GM23248 (cell line): ENCODE results near the gene AFAP1L1.

ENCODE experiments used
- EZH2 ChIP-seq: fragments of 200-600 bp; sonication (generic); IDR thresholded peaks from 2 replicates; pipeline ENCODE4 v1.6.1; 2018; ENCODE audit warnings: antibody characterized with exemption, mild to moderate bottlenecking; ENCODE audit not compliant: insufficient read depth, poor library complexity, severe bottlenecking
- EZH2phosphoT487 ChIP-seq: fragments of 200-600 bp; sonication (generic); IDR thresholded peaks from 2 replicates; pipeline ENCODE4 v1.6.1; 2018; ENCODE audit warnings: antibody characterized with exemption, moderate library complexity, mild to moderate bottlenecking, low read depth; ENCODE audit not compliant: insufficient read depth

DNA sequence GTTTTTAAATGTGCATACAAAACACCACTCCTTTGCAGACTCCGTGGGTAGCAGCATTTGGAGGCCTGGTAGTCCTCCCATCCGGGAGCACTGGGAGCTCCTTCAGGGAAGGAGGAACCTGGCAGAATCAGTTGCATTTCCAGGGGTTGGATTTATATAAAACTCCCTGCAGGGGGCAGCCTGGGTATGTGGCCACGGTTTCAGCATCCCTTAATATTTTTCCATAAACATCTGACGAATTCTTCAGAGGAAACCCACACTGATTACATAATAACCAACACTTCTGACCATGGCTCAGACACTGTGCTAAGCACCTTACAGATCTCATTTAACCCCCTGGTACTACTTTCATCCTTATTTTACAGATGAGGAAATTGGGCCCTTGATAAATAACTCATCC is 6.1 kb upstream of the AFAP1L1 start:
- TF ChIP-seq EZH2 = no peak
- TF ChIP-seq EZH2phosphoT487 = no peak
